DOHH2 (cell line): ENCODE measurements around the gene SPATC1L.

ENCODE experiments used
- H3F3A ChIP-seq: fragments of 200-600 bp; sonication (generic), shearing (Covaris generic); 2 replicates; pipeline ENCODE4 v1.6.0; 2016; ENCODE audit warnings: antibody characterized with exemption, mild to moderate bottlenecking; ENCODE audit not compliant: control insufficient read depth, insufficient read depth
- H3K27ac ChIP-seq: fragments of 200-600 bp; sonication (generic); 2 replicates; pipeline ENCODE4 v1.5.1; 2014; ENCODE audit warnings: low read depth, mild to moderate bottlenecking, low read length, moderate library complexity
- H3K27me3 ChIP-seq: fragments of 200-600 bp; sonication (generic); 2 replicates; pipeline ENCODE4 v1.6.1; 2014; ENCODE audit warnings: mild to moderate bottlenecking, low read length, mixed read lengths; ENCODE audit not compliant: control insufficient read depth
- H3K36me3 ChIP-seq: fragments of 200-600 bp; sonication (generic); 2 replicates; pipeline ENCODE4 v1.6.1; 2014; ENCODE audit warnings: mild to moderate bottlenecking, low read length, moderate library complexity, mixed read lengths; ENCODE audit not compliant: control insufficient read depth
- H3K4me1 ChIP-seq: fragments of 200-600 bp; sonication (generic); 2 replicates; pipeline ENCODE4 v1.6.1; 2014; ENCODE audit warnings: mild to moderate bottlenecking, low read length, mixed read lengths; ENCODE audit not compliant: control insufficient read depth
- H3K4me2 ChIP-seq: fragments of 200-600 bp; sonication (generic); 2 replicates; pipeline ENCODE4 v1.6.0; 2014; ENCODE audit warnings: mild to moderate bottlenecking, low read length, moderate library complexity
- H3K4me3 ChIP-seq: fragments of 200-600 bp; sonication (generic); 2 replicates; pipeline ENCODE4 v1.5.1; 2014; ENCODE audit warnings: mild to moderate bottlenecking, low read length, mixed read lengths
- H3K79me2 ChIP-seq: fragments of 200-600 bp; sonication (generic); 2 replicates; pipeline ENCODE4 v1.6.1; 2014; ENCODE audit warnings: mild to moderate bottlenecking, low read length, mixed read lengths; ENCODE audit not compliant: control insufficient read depth
- H3K9me2 ChIP-seq: fragments of 200-600 bp; sonication (generic); replicated peaks from 2 replicates; pipeline ENCODE4 v1.6.1; 2014; ENCODE audit warnings: mild to moderate bottlenecking, low read length, mixed read lengths; ENCODE audit not compliant: control insufficient read depth
- H3K9me3 ChIP-seq: fragments of 200-600 bp; sonication (generic); 2 replicates; pipeline ENCODE4 v1.6.1; 2014; ENCODE audit warnings: antibody characterized with exemption, low read length, mixed read lengths; ENCODE audit not compliant: control insufficient read depth, insufficient read depth
- H4K20me1 ChIP-seq: fragments of 200-600 bp; sonication (generic); 2 replicates; pipeline ENCODE4 v1.6.0; 2014; ENCODE audit warnings: low read depth, mild to moderate bottlenecking, antibody characterized with exemption, low read length, moderate library complexity; ENCODE audit not compliant: control insufficient read depth, insufficient read depth
- EZH2phosphoT487 ChIP-seq: fragments of 200-600 bp; sonication (generic); IDR thresholded peaks from 2 replicates; pipeline ENCODE4 v1.6.1; 2017; ENCODE audit warnings: borderline replicate concordance, mild to moderate bottlenecking, antibody characterized with exemption, low read length, moderate library complexity, mixed read lengths
- TF ChIP-seq, protein P1 (sequence below): fragments of 200-600 bp; sonication (generic); IDR thresholded peaks from one replicate; pipeline ENCODE4 v1.5.1; 2014; ENCODE audit warnings: antibody characterized with exemption, mild to moderate bottlenecking, low read depth, low read length; ENCODE audit not compliant: poor library complexity, severe bottlenecking

The SPATC1L gene

DNA sequence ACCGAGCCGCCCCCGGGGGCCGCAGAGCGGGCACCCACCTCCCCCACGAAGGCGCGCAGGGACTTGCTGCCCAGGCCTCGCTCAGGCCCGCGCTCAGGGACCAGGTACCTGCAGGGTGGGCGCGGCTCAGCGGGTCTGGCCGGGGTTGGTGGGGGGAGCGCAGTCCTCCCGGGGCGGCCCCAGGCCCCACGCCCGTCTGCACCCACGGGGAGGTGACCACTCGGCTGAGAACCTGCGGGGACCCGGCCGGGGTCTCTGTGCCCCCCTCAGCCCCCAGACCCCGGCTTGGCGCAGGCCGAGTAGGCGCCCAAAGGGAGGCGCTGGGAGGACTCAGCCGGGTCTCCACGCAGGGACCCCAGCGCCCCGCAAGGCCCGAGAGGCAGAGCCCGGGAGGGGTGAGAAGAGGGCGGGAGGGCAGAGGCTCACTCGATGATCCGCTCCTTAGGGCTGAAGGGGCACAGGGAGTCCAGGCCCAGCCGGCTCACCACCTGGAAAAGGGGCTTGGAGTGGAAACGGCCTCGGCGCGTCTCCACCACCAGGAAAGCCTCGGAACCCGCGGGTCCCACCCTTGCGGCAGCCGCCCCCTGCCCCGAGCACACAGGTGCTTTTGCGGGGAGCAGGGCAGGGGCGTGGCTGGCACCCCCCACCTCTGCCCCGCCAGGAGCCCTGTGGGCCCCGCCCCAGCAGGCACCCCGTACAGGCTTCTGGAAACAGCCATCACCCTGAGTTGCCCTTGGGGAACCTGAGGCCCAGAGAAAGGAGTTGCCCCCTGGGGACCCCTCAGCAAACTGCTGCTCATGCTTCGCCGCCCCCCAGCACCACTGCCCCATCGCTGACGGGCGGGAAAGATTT lies 38.2 kb downstream of the SPATC1L start:
- Histone ChIP-seq H3F3A (no peaks in the 10 kb centered on the region), H3K36me3 (no peaks in the 10 kb centered on the region)
- no peak for TF ChIP-seq EZH2phosphoT487
- TF ChIP-seq, protein P1, sequence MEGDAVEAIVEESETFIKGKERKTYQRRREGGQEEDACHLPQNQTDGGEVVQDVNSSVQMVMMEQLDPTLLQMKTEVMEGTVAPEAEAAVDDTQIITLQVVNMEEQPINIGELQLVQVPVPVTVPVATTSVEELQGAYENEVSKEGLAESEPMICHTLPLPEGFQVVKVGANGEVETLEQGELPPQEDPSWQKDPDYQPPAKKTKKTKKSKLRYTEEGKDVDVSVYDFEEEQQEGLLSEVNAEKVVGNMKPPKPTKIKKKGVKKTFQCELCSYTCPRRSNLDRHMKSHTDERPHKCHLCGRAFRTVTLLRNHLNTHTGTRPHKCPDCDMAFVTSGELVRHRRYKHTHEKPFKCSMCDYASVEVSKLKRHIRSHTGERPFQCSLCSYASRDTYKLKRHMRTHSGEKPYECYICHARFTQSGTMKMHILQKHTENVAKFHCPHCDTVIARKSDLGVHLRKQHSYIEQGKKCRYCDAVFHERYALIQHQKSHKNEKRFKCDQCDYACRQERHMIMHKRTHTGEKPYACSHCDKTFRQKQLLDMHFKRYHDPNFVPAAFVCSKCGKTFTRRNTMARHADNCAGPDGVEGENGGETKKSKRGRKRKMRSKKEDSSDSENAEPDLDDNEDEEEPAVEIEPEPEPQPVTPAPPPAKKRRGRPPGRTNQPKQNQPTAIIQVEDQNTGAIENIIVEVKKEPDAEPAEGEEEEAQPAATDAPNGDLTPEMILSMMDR: no peak

DNA sequence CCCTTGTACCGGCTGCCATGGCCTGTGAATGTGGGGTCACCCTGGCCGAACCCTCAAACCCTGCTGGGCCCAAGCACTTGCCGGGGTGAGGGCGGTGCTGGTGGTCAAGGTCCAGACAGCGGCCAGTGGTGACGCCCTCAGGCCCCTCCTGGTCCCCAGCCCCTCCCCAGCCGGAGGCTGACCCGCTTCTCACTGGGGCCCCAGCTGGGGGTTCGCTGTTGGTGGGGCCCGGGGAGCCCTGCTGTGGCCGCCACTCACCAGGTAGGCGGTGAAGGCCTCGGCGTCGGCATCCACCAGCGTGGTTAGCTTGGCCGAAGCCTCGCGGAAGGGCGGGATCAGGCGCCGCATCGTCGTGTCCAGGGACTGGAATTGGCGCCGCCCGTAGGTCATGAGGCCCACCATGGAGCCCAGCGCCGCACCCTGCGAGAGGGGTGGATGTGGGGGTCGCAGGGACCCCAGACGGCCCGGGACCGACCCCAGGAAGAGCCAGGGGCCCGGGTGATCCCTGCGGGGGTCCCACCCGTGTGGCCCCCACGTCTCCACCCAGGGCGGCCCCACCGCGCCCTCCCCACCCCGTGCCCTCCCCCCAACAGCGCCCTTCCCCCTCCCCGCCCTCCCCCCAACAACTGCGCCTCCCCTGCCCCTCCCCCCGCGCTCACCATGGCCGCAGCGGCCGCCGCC lies 39.0 kb downstream of the SPATC1L start:
- TF ChIP-seq EZH2phosphoT487: no peak
- TF ChIP-seq, protein P1: no peak
- H3K27ac ChIP-seq: no peak overlapping the region
- no peaks in the 10 kb centered on the region for H3K36me3 ChIP-seq

More for the DNA sequence above, 38.2 kb downstream of the SPATC1L start:
- Histone ChIP-seq H3K4me1 (no peaks in the 10 kb centered on the region), H4K20me1 (no peaks in the 10 kb centered on the region), H3K27me3 (no peaks in the 10 kb centered on the region), H3K4me3 (no peak overlapping the region), H3K27ac (no peak overlapping the region), H3K9me3 (peaks cover 5% of the 10 kb centered on the region; the same call in 1 of the 2 replicates), H3K79me2 (no peaks in the 10 kb centered on the region), H3K9me2 (no peaks in the 10 kb centered on the region), H3K4me2 (no peak overlapping the region)

DNA sequence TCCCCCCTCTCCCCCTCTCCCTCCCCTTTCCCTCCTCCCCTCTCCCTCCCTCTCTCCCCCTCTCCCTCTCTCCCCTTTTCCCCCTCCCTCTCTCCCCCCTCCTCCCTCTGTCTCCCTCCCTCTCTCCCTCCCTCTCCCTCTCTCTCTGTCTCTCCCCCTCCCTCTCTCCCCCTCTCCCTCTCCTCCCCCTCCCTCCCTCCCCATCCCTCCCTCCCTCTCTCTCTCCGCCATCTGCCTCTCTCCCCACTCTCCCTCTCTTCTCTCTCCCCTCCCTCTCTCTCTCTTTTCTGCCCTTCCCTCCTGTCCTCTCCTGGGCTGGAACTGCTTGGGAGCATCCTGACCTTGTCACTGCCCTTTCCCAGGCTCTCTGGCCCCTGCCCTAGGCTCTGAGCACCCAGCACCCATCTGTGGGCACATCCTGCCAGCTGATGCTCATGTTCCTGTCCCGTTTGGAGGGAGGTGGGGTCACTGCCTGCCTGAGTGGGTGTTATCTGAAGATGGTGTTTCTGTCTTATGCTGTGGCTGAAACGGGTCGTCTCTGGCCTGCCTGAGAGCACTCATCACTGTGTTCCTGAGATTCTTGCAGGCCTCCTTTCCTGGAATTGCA lies 39.7 kb downstream of the SPATC1L start:
- no peak overlapping the region for H3K27ac ChIP-seq
- H3K4me3 ChIP-seq: no peak overlapping the region
- H3K79me2 ChIP-seq: no peaks in the 10 kb centered on the region
- H3K36me3 ChIP-seq: no peaks in the 10 kb centered on the region
- no peaks in the 10 kb centered on the region for H3F3A ChIP-seq
- H3K9me2 ChIP-seq: no peaks in the 10 kb centered on the region
- TF ChIP-seq, protein P1: no peak
- TF ChIP-seq EZH2phosphoT487: no peak
- no peaks in the 10 kb centered on the region for H3K27me3 ChIP-seq
- H4K20me1 ChIP-seq: no peaks in the 10 kb centered on the region
- peaks cover 5% of the 10 kb centered on the region; the same call in 1 of the 2 replicates for H3K9me3 ChIP-seq
- H3K4me2 ChIP-seq: no peak overlapping the region
- no peaks in the 10 kb centered on the region for H3K4me1 ChIP-seq

More for the DNA sequence above, 39.0 kb downstream of the SPATC1L start:
- H3K9me3 ChIP-seq: peaks cover 5% of the 10 kb centered on the region; the same call in 1 of the 2 replicates
- H3K9me2 ChIP-seq: no peaks in the 10 kb centered on the region
- no peak overlapping the region for H3K4me3 ChIP-seq
- H4K20me1 ChIP-seq: no peaks in the 10 kb centered on the region
- no peaks in the 10 kb centered on the region for H3F3A ChIP-seq
- no peaks in the 10 kb centered on the region for H3K79me2 ChIP-seq
- H3K27me3 ChIP-seq: no peaks in the 10 kb centered on the region
- no peak overlapping the region for H3K4me2 ChIP-seq
- no peaks in the 10 kb centered on the region for H3K4me1 ChIP-seq
